Astrocyte (in vitro differentiated cells and primary cell): Measurements from ENCODE around the gene CLEC16A. TPM values are rescaled to one million over a fixed set of nuclear protein-coding genes. Genes with fewer than 3 reads are reported as not detected.
"Not testable (repeated sequence)": the region's sequence is repeated elsewhere in the genome, so short reads cannot be mapped to it uniquely, and the experiment has no call there.

Experiments used
- DNase-seq: peaks from one replicate; pipeline ENCODE4 v3.0.0-alpha.2; 2010; ENCODE audit warnings: low read depth
- FAIRE-seq: peaks from 2 replicates; lab custom pipeline; 2011; peaks lifted over from hg19 to GRCh38; lab: Jason Lieb, UNC
- H2AFZ ChIP-seq: 2 replicates; pipeline ENCODE4 v1.6.0; 2012; ENCODE audit warnings: low read depth, low read length, inconsistent platforms
- H3K27ac ChIP-seq: 2 replicates; pipeline ENCODE4 v1.5.1; 2011; ENCODE audit warnings: low read depth, low read length, inconsistent platforms
- H3K27me3 ChIP-seq: 2 replicates; pipeline ENCODE4 v1.6.0; 2011; ENCODE audit warnings: low read length, inconsistent platforms; ENCODE audit not compliant: insufficient read depth
- H3K36me3 ChIP-seq: 2 replicates; pipeline ENCODE4 v1.5.1; 2011; ENCODE audit warnings: low read length, inconsistent platforms; ENCODE audit not compliant: insufficient read depth
- H3K4me1 ChIP-seq: 2 replicates; pipeline ENCODE4 v1.5.1; 2011; ENCODE audit warnings: low read length, inconsistent platforms; ENCODE audit not compliant: insufficient read depth
- H3K4me2 ChIP-seq: 2 replicates; pipeline ENCODE4 v1.6.0; 2012; ENCODE audit warnings: low read length, inconsistent platforms
- H3K4me3 ChIP-seq: 2 replicates; pipeline ENCODE4 v1.5.1; 2011; ENCODE audit warnings: low read depth, mild to moderate bottlenecking, low read length, inconsistent platforms; ENCODE audit not compliant: insufficient read depth
- H3K79me2 ChIP-seq: 2 replicates; pipeline ENCODE4 v1.6.0; 2012; ENCODE audit warnings: mild to moderate bottlenecking, low read length, inconsistent platforms; ENCODE audit not compliant: insufficient read depth
- H3K9ac ChIP-seq: 2 replicates; pipeline ENCODE4 v1.6.0; 2012; ENCODE audit warnings: mild to moderate bottlenecking, low read length, inconsistent platforms
- H3K9me3 ChIP-seq: 2 replicates; pipeline ENCODE4 v1.5.1; 2012; ENCODE audit warnings: low read depth, mild to moderate bottlenecking, low read length, inconsistent platforms; ENCODE audit not compliant: insufficient read depth
- H4K20me1 ChIP-seq: 2 replicates; pipeline ENCODE4 v1.6.0; 2012; ENCODE audit warnings: low read length, inconsistent platforms; ENCODE audit not compliant: insufficient read depth
- H3K27ac Mint-ChIP-seq: one replicate; pipeline ENCODE4 v1.8.0; 2021; ENCODE audit warnings: mild to moderate bottlenecking, mixed read lengths; ENCODE audit not compliant: unreplicated experiment
- H3K27me3 Mint-ChIP-seq: one replicate; pipeline ENCODE4 v1.8.0; 2021; ENCODE audit warnings: low read depth, mixed read lengths; ENCODE audit not compliant: unreplicated experiment
- H3K36me3 Mint-ChIP-seq: one replicate; pipeline ENCODE4 v1.8.0; 2021; ENCODE audit warnings: low read depth, mixed read lengths; ENCODE audit not compliant: unreplicated experiment
- H3K4me1 Mint-ChIP-seq: one replicate; pipeline ENCODE4 v1.8.0; 2021; ENCODE audit warnings: low read depth, mixed read lengths; ENCODE audit not compliant: unreplicated experiment
- H3K4me3 Mint-ChIP-seq: one replicate; pipeline ENCODE4 v1.8.0; 2021; ENCODE audit warnings: mild to moderate bottlenecking, moderate library complexity, mixed read lengths; ENCODE audit not compliant: unreplicated experiment
- H3K9me3 Mint-ChIP-seq: one replicate; pipeline ENCODE4 v1.8.0; 2021; ENCODE audit warnings: mild to moderate bottlenecking, mixed read lengths; ENCODE audit not compliant: unreplicated experiment
- CTCF ChIP-seq: IDR thresholded peaks from 2 replicates; pipeline ENCODE4 v1.5.1; 2011; ENCODE audit warnings: low read depth, mild to moderate bottlenecking, inconsistent platforms, low read length, moderate library complexity; ENCODE audit not compliant: insufficient read depth
- EZH2 ChIP-seq: IDR thresholded peaks from 2 replicates; pipeline ENCODE4 v1.6.1; 2012; ENCODE audit warnings: mild to moderate bottlenecking, low read length, inconsistent platforms; ENCODE audit not compliant: insufficient read depth
- total RNA-seq: library from RNA; stranded (reverse); gene quantifications from 2 replicates; pipeline ENCODE4 v1.2.1, GENCODE V29; 2021

The CLEC16A gene
- total RNA-seq, 1 donor from 2014 or later: 31.7 TPM

- no peak for TF ChIP-seq EZH2
- Histone ChIP-seq H3K27me3 (no peaks in the 10 kb centered on the region), H3K4me3 (no peak overlapping the region), H3K4me2 (no peak overlapping the region), H4K20me1 (peaks cover 12% of the 10 kb centered on the region), H3K9me3 (no peaks in the 10 kb centered on the region), H3K36me3 (peaks cover 4% of the 10 kb centered on the region), H3K27ac (no peak overlapping the region), H3K9ac (no peak overlapping the region), H3K4me1 (peaks cover 24% of the 10 kb centered on the region), H2AFZ (no peak overlapping the region), H3K79me2 (no peaks in the 10 kb centered on the region)
- no peaks in the 10 kb centered on the region for H3K27me3 Mint-ChIP-seq
- peaks cover 2% of the 10 kb centered on the region for H3K9me3 Mint-ChIP-seq
- H3K27ac Mint-ChIP-seq: no peak overlapping the region
- no peak for FAIRE-seq
- H3K36me3 Mint-ChIP-seq: peaks cover 19% of the 10 kb centered on the region
- H3K4me1 Mint-ChIP-seq: peaks cover 36% of the 10 kb centered on the region
- no peak overlapping the region for H3K4me3 Mint-ChIP-seq
- DNase-seq: no peak
Observed at GRCh38 chr16:10964891-10965326, 20.5 kb downstream of the CLEC16A start.

- Mint-ChIP-seq H3K4me3 (no peak overlapping the region), H3K9me3 (peaks cover 2% of the 10 kb centered on the region), H3K27ac (no peak overlapping the region), H3K36me3 (peaks cover 20% of the 10 kb centered on the region), H3K4me1 (peaks cover 30% of the 10 kb centered on the region), H3K27me3 (no peaks in the 10 kb centered on the region)
- DNase-seq: no peak
- Histone ChIP-seq H3K4me1 (peaks cover 20% of the 10 kb centered on the region), H3K36me3 (peaks cover 4% of the 10 kb centered on the region), H3K4me3 (no peak overlapping the region), H4K20me1 (peaks cover 12% of the 10 kb centered on the region), H2AFZ (no peak overlapping the region), H3K27ac (no peak overlapping the region), H3K27me3 (no peaks in the 10 kb centered on the region), H3K9ac (no peak overlapping the region), H3K4me2 (no peak overlapping the region), H3K9me3 (no peaks in the 10 kb centered on the region), H3K79me2 (no peaks in the 10 kb centered on the region)
- TF ChIP-seq CTCF: no peak
- TF ChIP-seq EZH2: no peak
- FAIRE-seq: no peak
Observed at GRCh38 chr16:10965440-10966061, 21.2 kb downstream of the CLEC16A start.

- no peak for TF ChIP-seq EZH2
- no peak for TF ChIP-seq CTCF
- no peak overlapping the region for H3K9ac ChIP-seq
- H3K27ac ChIP-seq: no peak overlapping the region
- H3K27me3 ChIP-seq: no peaks in the 10 kb centered on the region
- H3K27ac Mint-ChIP-seq: no peak overlapping the region
- H3K4me2 ChIP-seq: no peak overlapping the region
- H2AFZ ChIP-seq: no peak overlapping the region
- H3K27me3 Mint-ChIP-seq: no peaks in the 10 kb centered on the region
- DNase-seq: no peak
- H3K4me3 ChIP-seq: no peak overlapping the region
- no peaks in the 10 kb centered on the region for H3K9me3 ChIP-seq
- H3K36me3 ChIP-seq: peaks cover 4% of the 10 kb centered on the region
- peaks cover 25% of the 10 kb centered on the region for H3K4me1 Mint-ChIP-seq
- no peaks in the 10 kb centered on the region for H3K79me2 ChIP-seq
- peaks cover 23% of the 10 kb centered on the region for H3K36me3 Mint-ChIP-seq
- peaks cover 12% of the 10 kb centered on the region for H4K20me1 ChIP-seq
- peaks cover 2% of the 10 kb centered on the region for H3K9me3 Mint-ChIP-seq
- no peak overlapping the region for H3K4me3 Mint-ChIP-seq
- FAIRE-seq: no peak
- peaks cover 14% of the 10 kb centered on the region for H3K4me1 ChIP-seq
Observed at GRCh38 chr16:10966129-10966528, 21.8 kb downstream of the CLEC16A start.

GRCh38 chr16:10966559-10966958, 22.2 kb downstream of the CLEC16A start:
- not testable (repeated sequence) for H3K36me3 ChIP-seq, DNase-seq, H3K4me3 Mint-ChIP-seq, FAIRE-seq, H3K27me3 Mint-ChIP-seq, H3K9me3 Mint-ChIP-seq, H3K27ac ChIP-seq, H3K4me2 ChIP-seq, H3K9me3 ChIP-seq, H3K27ac Mint-ChIP-seq, H3K79me2 ChIP-seq, H2AFZ ChIP-seq, H3K9ac ChIP-seq, H3K4me3 ChIP-seq, H3K27me3 ChIP-seq, H3K4me1 ChIP-seq
- H3K36me3 Mint-ChIP-seq: peaks cover 26% of the 10 kb centered on the region
- peaks cover 12% of the 10 kb centered on the region for H4K20me1 ChIP-seq
- peaks cover 22% of the 10 kb centered on the region for H3K4me1 Mint-ChIP-seq
